ENCODE results near the gene ATP13A5.

Gene ATP13A5

DNA sequence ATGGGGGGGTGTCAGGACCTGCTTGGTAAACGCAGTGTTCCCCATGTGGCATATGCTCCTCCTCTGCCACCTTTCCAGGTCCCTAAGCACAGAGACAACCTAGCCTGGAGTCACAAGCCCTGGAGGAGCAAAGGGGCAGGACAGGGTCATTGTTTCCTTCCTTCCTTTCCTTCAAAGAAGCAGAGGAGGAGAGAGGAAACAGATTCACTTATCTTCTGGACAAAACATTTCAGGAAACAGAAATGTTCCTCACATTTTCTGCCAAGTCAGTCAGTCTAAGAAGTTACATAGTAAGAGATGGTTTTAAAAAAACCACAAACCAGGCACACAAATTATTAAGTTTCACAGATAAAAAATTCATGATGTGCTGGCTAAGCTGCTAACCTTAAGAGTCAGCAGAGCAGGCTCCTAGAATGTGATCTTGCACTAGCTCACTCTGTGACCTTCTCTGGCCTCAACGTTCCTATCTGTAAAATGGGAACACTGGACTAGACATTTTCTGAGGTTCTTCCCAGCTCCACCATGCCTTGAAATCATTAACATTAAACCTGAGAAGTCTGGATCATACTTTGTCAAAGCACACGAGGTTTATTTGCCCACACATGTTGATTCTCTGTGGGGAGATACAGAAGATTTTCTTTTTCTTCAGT lies 47.9 kb downstream of the ATP13A5 start:
- H3K36me3 ChIP-seq (ENCODE audit: control insufficient read depth in 4 of 4, insufficient read depth in 4 of 4, low read length in 3 of 4), result no peaks in the 10 kb centered on the region
- peaks cover 0 to 8% (median 3%) of the 10 kb centered on the region in 4 experiments for H3K4me1 ChIP-seq (ENCODE audit: control extremely low read depth in 1 of 4, control insufficient read depth in 4 of 4, insufficient read depth in 4 of 4, low read length in 3 of 4)
- DNase-seq, result peak; percentile 49 to 88 (median 79)
- POLR2A ChIA-PET, result no interaction called here
- CTCF ChIA-PET, result no interaction called here
- no peak overlapping the region for H3K4me3 ChIP-seq (ENCODE audit: control insufficient read depth in 1 of 7, extremely low read depth in 1 of 7, insufficient read depth in 4 of 7, low read depth in 2 of 7, low read length in 6 of 7)
- no peak overlapping the region for H3K27ac ChIP-seq (ENCODE audit: insufficient read depth in 1 of 2, low read depth in 1 of 2, low read length in 2 of 2, poor library complexity in 1 of 2, severe bottlenecking in 2 of 2)
- peaks cover 0 to 5% (median 2%) of the 10 kb centered on the region in 5 experiments for H3K9me3 ChIP-seq (ENCODE audit: control extremely low read depth in 1 of 5, control insufficient read depth in 4 of 5, insufficient read depth in 2 of 5, low read depth in 1 of 5, low read length in 4 of 5)
- H3K27me3 ChIP-seq (replicated peaks in 2 of 5; ENCODE audit: control insufficient read depth in 4 of 5, insufficient read depth in 5 of 5, low read length in 4 of 5), result no peaks in the 10 kb centered on the region
- 90% methylated on average over 1 of the region's 3 CpGs for WGBS (ENCODE audit: insufficient coverage)

DNA sequence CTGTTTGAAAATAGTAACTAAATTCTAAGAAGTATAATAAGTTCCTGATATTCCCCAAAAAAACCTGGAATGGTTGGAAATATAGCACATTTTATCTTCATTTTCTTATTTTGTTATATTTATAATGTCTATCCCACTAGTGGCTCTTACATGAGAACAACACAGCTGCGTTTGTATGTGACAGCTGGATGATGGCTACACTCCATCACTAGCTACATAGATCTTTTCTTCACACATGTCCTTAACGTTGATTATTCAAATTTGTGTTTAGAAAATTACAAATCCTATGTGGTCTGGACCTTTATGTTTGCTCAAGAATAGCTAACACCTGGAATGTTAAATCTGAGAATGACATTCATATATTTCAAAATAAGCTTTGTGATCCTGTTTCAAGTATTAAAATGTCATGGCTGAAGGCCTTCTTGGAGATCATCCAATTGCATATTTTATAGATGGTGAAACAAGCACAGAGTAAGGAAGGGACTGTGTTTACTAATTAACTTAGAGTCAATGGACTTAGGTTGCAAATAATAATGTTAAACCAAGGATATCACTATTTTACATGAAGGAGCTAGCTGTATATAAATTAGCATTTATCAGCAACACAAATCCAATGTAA lies 60.8 kb downstream of the ATP13A5 start:
- H3K36me3 ChIP-seq (ENCODE audit: control insufficient read depth in 4 of 4, insufficient read depth in 4 of 4, low read length in 3 of 4), result no peaks in the 10 kb centered on the region
- no peaks in the 10 kb centered on the region for H3K4me1 ChIP-seq (ENCODE audit: control extremely low read depth in 1 of 4, control insufficient read depth in 4 of 4, insufficient read depth in 4 of 4, low read length in 3 of 4)
- H3K4me3 ChIP-seq (ENCODE audit: control insufficient read depth in 1 of 7, extremely low read depth in 1 of 7, insufficient read depth in 4 of 7, low read depth in 2 of 7, low read length in 6 of 7), result no peak overlapping the region
- ChIA-PET CTCF (no interaction called here), POLR2A (no interaction called here)
- no CpG with 5 or more reads among the region's 2 CpGs for WGBS (ENCODE audit: insufficient coverage)
- H3K27me3 ChIP-seq (replicated peaks in 2 of 5; ENCODE audit: control insufficient read depth in 4 of 5, insufficient read depth in 5 of 5, low read length in 4 of 5), result no peaks in the 10 kb centered on the region
- no peaks in the 10 kb centered on the region for H3K9me3 ChIP-seq (ENCODE audit: control extremely low read depth in 1 of 5, control insufficient read depth in 4 of 5, insufficient read depth in 2 of 5, low read depth in 1 of 5, low read length in 4 of 5)
- no peak overlapping the region for H3K27ac ChIP-seq (ENCODE audit: insufficient read depth in 1 of 2, low read depth in 1 of 2, low read length in 2 of 2, poor library complexity in 1 of 2, severe bottlenecking in 2 of 2)
- DNase-seq, result no peak

DNA sequence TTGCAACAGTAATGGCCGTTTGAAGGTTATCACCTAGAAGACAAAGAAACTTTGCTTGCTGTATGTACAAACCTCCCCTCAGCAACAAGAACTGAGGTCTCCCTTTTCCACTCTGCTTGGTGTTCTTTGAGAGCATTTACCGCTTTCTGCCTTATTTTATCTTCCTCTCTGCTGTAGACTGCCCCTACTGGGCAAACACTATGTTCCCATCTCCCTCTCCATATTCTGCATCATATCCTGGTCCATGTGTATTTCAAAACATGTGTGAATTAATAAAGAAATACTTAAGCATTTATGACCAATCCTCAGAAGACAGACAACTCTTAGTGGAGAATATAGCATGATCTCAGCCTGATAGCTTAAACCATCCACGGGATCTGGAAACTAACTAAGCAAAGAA lies 64.4 kb downstream of the ATP13A5 start:
- DNase-seq, result no peak
- Histone ChIP-seq H3K4me3 (ENCODE audit: control insufficient read depth in 1 of 7, extremely low read depth in 1 of 7, insufficient read depth in 4 of 7, low read depth in 2 of 7, low read length in 6 of 7) (no peak overlapping the region), H3K27me3 (replicated peaks in 2 of 5; ENCODE audit: control insufficient read depth in 4 of 5, insufficient read depth in 5 of 5, low read length in 4 of 5) (no peaks in the 10 kb centered on the region), H3K36me3 (ENCODE audit: control insufficient read depth in 4 of 4, insufficient read depth in 4 of 4, low read length in 3 of 4) (no peaks in the 10 kb centered on the region), H3K4me1 (ENCODE audit: control extremely low read depth in 1 of 4, control insufficient read depth in 4 of 4, insufficient read depth in 4 of 4, low read length in 3 of 4) (no peaks in the 10 kb centered on the region), H3K9me3 (ENCODE audit: control extremely low read depth in 1 of 5, control insufficient read depth in 4 of 5, insufficient read depth in 2 of 5, low read depth in 1 of 5, low read length in 4 of 5) (no peaks in the 10 kb centered on the region), H3K27ac (ENCODE audit: insufficient read depth in 1 of 2, low read depth in 1 of 2, low read length in 2 of 2, poor library complexity in 1 of 2, severe bottlenecking in 2 of 2) (no peak overlapping the region)
- ChIA-PET CTCF (no interaction called here), POLR2A (no interaction called here)
- WGBS (ENCODE audit: insufficient coverage), result 96% methylated on average over 2 of the region's 3 CpGs

DNA sequence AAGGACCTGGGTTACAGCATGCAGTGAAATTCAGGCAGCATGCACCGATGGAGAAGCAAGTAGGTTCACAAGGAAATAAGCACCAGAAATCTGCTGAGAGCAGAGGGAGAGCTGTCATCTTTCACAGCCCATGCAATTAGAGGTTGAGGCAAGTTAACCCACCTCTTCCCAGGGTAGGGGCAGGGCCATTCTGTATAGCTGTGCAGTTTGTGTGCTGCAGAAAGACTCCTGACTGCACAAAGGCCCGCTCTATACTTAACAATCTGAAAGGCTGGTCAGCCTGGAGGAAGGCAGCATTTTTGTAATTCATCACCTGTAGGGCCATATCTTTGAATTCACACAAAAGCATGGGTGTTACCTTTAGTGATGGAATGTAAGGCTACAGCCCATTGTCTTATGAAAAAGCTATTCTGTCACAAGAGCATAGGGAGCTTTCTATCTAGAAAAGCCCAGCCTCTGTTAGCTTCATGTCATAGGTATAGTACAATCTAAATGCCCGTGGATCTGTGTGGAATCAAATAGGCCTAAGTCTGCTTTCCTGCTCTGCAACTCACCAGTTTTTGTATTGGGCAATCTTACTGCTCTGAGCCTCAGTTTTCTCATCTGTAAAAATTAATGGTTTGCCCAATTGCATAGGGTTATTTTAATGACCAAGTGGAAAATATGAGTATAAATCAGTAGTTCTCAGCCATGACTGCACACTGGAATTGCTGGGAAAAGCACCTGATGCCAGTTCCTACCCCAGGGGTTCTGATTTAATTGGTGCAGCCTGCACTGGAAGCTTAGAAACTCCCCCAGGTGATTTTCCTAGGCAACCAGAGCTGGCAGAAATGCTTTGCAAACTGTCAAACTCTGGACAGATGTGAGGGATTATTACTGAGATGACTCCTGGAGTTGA lies 65.2 kb downstream of the ATP13A5 start:
- H3K27me3 ChIP-seq (replicated peaks in 2 of 5; ENCODE audit: control insufficient read depth in 4 of 5, insufficient read depth in 5 of 5, low read length in 4 of 5), result no peaks in the 10 kb centered on the region
- DNase-seq, result no peak
- no peak overlapping the region for H3K27ac ChIP-seq (ENCODE audit: insufficient read depth in 1 of 2, low read depth in 1 of 2, low read length in 2 of 2, poor library complexity in 1 of 2, severe bottlenecking in 2 of 2)
- ChIA-PET POLR2A (no interaction called here), CTCF (no interaction called here)
- no peaks in the 10 kb centered on the region for H3K4me1 ChIP-seq (ENCODE audit: control extremely low read depth in 1 of 4, control insufficient read depth in 4 of 4, insufficient read depth in 4 of 4, low read length in 3 of 4)
- WGBS (ENCODE audit: insufficient coverage), result 90% methylated on average over 3 of the region's 3 CpGs
- no peaks in the 10 kb centered on the region for H3K9me3 ChIP-seq (ENCODE audit: control extremely low read depth in 1 of 5, control insufficient read depth in 4 of 5, insufficient read depth in 2 of 5, low read depth in 1 of 5, low read length in 4 of 5)
- H3K4me3 ChIP-seq (ENCODE audit: control insufficient read depth in 1 of 7, extremely low read depth in 1 of 7, insufficient read depth in 4 of 7, low read depth in 2 of 7, low read length in 6 of 7), result no peak overlapping the region
- H3K36me3 ChIP-seq (ENCODE audit: control insufficient read depth in 4 of 4, insufficient read depth in 4 of 4, low read length in 3 of 4), result no peaks in the 10 kb centered on the region

DNA sequence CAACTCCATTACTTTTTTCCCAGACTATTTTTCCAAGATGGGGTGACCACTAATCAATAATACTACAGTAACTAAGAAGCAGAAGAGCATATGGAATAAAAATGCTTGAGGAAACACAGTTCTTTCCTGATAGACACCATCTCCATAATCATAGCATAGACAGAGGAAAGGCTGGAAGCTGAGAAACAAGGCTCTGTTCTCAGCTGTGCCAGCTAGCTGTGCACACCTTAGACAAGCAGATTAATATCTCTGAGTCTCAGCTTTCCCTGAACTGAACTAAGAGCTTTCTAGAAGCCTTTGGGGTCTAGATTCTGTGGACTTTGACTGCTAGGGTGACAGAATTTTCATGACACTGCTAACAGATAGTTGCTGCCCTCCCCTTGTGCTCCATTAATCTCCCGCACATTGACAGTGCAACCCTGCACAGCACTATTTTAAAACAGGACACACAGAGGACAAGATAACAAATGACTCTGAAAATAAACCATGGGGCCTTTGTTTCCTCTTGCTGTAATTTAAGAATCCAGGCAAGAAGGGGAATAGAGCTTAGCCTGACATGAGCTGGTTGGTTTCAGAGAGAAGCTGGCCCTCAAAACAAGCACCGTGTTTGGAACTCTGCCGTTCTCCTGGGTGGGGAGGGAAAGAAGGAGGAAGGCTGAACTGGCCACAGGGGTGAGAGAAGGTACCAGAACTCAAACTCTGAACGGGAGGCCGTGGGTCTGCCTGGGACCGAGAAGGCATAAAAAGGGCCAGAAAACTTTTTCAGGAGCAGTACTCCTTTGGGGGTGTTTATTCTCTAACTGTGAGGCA lies 67.4 kb downstream of the ATP13A5 start:
- Histone ChIP-seq H3K4me1 (ENCODE audit: control extremely low read depth in 1 of 4, control insufficient read depth in 4 of 4, insufficient read depth in 4 of 4, low read length in 3 of 4) (no peaks in the 10 kb centered on the region), H3K36me3 (ENCODE audit: control insufficient read depth in 4 of 4, insufficient read depth in 4 of 4, low read length in 3 of 4) (no peaks in the 10 kb centered on the region), H3K4me3 (ENCODE audit: control insufficient read depth in 1 of 7, extremely low read depth in 1 of 7, insufficient read depth in 4 of 7, low read depth in 2 of 7, low read length in 6 of 7) (no peak overlapping the region), H3K27me3 (replicated peaks in 2 of 5; ENCODE audit: control insufficient read depth in 4 of 5, insufficient read depth in 5 of 5, low read length in 4 of 5) (no peaks in the 10 kb centered on the region), H3K9me3 (ENCODE audit: control extremely low read depth in 1 of 5, control insufficient read depth in 4 of 5, insufficient read depth in 2 of 5, low read depth in 1 of 5, low read length in 4 of 5) (no peaks in the 10 kb centered on the region), H3K27ac (ENCODE audit: insufficient read depth in 1 of 2, low read depth in 1 of 2, low read length in 2 of 2, poor library complexity in 1 of 2, severe bottlenecking in 2 of 2) (no peak overlapping the region)
- POLR2A ChIA-PET, result no interaction called here
- CTCF ChIA-PET, result no interaction called here
- no peak for DNase-seq
- 68% methylated on average over 6 of the region's 6 CpGs for WGBS (ENCODE audit: insufficient coverage)

DNA sequence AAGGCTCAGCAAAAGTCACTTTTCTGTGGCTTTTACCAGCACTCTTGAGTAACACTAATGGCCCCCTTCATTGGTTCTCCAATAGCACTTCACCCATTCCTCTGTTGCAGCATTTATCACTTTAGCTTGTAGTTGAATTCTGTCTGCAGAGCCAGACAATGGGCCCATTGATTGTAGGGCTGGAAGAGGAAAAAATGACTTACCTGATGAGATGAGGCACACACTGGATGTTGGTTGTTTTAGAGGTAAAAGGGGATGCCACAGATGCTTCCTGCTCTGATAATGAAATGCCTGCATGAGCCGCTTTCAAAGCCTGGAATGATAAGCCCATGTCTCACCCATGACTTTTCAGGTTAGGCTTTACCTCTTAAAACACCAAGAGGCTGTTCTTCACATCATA lies 73.2 kb downstream of the ATP13A5 start:
- 88% methylated on average over 1 of the region's 1 CpG for WGBS (ENCODE audit: insufficient coverage)
- DNase-seq, result no peak
- Histone ChIP-seq H3K9me3 (ENCODE audit: control extremely low read depth in 1 of 5, control insufficient read depth in 4 of 5, insufficient read depth in 2 of 5, low read depth in 1 of 5, low read length in 4 of 5) (no peaks in the 10 kb centered on the region), H3K4me3 (ENCODE audit: control insufficient read depth in 1 of 7, extremely low read depth in 1 of 7, insufficient read depth in 4 of 7, low read depth in 2 of 7, low read length in 6 of 7) (no peak overlapping the region), H3K4me1 (ENCODE audit: control extremely low read depth in 1 of 4, control insufficient read depth in 4 of 4, insufficient read depth in 4 of 4, low read length in 3 of 4) (no peaks in the 10 kb centered on the region), H3K27me3 (replicated peaks in 2 of 5; ENCODE audit: control insufficient read depth in 4 of 5, insufficient read depth in 5 of 5, low read length in 4 of 5) (no peaks in the 10 kb centered on the region), H3K36me3 (ENCODE audit: control insufficient read depth in 4 of 4, insufficient read depth in 4 of 4, low read length in 3 of 4) (no peaks in the 10 kb centered on the region), H3K27ac (ENCODE audit: insufficient read depth in 1 of 2, low read depth in 1 of 2, low read length in 2 of 2, poor library complexity in 1 of 2, severe bottlenecking in 2 of 2) (no peak overlapping the region)
- ChIA-PET CTCF (interaction anchor here (1.5 kb wide), 1 partner anchor 28 kb away, joined by 3 read pairs; no protein-coding TSS in a partner anchor), POLR2A (no interaction called here)

Data from common myeloid progenitor, CD34-positive (primary cell).